Panc1 (cell line): ENCODE data around the gene HS3ST6.

ENCODE experiments used
- POLR2AphosphoS5 ChIP-seq: IDR thresholded peaks from 2 replicates; pipeline ENCODE4 v1.6.1; 2012; ENCODE audit warnings: mild to moderate bottlenecking, low read depth, low read length, moderate library complexity
- SIN3A ChIP-seq: IDR thresholded peaks from 2 replicates; pipeline ENCODE4 v1.6.1; 2012; ENCODE audit warnings: low read depth, mild to moderate bottlenecking, low read length, moderate library complexity, borderline replicate concordance; ENCODE audit not compliant: insufficient read depth
- TF ChIP-seq, protein P1 (sequence below), 2 experiments: IDR thresholded peaks; 2 replicates each; pipeline ENCODE4 v1.6.1; 2011 to 2012; ENCODE audit warnings: low read depth in 2 of 2, control low read depth in 1 of 2, low read length in 1 of 2, mild to moderate bottlenecking in 1 of 2, moderate library complexity in 1 of 2; ENCODE audit not compliant: insufficient read depth in 1 of 2
- TF ChIP-seq, protein P2 (sequence below): fragments of 450-650 bp; IDR thresholded peaks from 2 replicates; pipeline ENCODE4 v1.5.1; 2017; ENCODE audit warnings: mild to moderate bottlenecking

DNA sequence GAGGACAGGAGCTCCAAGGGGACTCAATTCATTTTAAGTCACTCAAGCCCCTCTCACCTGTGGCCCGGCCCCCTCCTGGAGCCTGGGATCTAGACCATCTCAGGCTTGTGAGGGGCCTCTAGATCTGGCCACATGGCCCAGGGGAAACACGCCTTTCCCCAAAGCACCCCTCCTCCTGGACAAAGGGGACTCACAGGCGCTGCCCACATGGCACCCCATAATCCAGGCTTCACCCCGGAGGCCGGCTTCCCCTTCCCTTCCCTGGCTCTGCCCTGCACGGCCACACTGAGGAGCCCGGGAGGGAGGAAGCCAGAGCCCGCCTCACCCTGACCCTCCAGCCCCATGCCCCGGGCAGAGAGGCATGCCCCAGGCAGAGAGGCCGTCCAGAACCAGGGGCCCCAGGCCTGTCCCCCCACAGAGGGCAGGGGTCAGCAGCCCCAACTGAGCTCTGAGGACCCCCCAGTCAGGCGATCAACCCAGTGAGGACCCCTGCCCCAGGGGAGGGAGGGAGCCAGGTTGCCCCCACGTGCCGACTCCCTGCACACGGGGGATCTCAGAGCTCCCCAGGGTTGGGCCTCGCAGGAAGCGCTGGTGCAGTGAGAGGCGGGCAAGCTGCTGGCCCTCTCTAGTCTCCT lies 10.9 kb downstream of the HS3ST6 start:
- no peak for TF ChIP-seq POLR2AphosphoS5
- TF ChIP-seq, protein P1, sequence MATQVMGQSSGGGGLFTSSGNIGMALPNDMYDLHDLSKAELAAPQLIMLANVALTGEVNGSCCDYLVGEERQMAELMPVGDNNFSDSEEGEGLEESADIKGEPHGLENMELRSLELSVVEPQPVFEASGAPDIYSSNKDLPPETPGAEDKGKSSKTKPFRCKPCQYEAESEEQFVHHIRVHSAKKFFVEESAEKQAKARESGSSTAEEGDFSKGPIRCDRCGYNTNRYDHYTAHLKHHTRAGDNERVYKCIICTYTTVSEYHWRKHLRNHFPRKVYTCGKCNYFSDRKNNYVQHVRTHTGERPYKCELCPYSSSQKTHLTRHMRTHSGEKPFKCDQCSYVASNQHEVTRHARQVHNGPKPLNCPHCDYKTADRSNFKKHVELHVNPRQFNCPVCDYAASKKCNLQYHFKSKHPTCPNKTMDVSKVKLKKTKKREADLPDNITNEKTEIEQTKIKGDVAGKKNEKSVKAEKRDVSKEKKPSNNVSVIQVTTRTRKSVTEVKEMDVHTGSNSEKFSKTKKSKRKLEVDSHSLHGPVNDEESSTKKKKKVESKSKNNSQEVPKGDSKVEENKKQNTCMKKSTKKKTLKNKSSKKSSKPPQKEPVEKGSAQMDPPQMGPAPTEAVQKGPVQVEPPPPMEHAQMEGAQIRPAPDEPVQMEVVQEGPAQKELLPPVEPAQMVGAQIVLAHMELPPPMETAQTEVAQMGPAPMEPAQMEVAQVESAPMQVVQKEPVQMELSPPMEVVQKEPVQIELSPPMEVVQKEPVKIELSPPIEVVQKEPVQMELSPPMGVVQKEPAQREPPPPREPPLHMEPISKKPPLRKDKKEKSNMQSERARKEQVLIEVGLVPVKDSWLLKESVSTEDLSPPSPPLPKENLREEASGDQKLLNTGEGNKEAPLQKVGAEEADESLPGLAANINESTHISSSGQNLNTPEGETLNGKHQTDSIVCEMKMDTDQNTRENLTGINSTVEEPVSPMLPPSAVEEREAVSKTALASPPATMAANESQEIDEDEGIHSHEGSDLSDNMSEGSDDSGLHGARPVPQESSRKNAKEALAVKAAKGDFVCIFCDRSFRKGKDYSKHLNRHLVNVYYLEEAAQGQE (IDR thresholded peaks at IDR 0.05; ENCODE audit: insufficient read depth in 1 of 2, low read depth in 2 of 2, low read length in 1 of 2), result no peak
- TF ChIP-seq, protein P2, sequence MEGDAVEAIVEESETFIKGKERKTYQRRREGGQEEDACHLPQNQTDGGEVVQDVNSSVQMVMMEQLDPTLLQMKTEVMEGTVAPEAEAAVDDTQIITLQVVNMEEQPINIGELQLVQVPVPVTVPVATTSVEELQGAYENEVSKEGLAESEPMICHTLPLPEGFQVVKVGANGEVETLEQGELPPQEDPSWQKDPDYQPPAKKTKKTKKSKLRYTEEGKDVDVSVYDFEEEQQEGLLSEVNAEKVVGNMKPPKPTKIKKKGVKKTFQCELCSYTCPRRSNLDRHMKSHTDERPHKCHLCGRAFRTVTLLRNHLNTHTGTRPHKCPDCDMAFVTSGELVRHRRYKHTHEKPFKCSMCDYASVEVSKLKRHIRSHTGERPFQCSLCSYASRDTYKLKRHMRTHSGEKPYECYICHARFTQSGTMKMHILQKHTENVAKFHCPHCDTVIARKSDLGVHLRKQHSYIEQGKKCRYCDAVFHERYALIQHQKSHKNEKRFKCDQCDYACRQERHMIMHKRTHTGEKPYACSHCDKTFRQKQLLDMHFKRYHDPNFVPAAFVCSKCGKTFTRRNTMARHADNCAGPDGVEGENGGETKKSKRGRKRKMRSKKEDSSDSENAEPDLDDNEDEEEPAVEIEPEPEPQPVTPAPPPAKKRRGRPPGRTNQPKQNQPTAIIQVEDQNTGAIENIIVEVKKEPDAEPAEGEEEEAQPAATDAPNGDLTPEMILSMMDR, result no peak
- TF ChIP-seq SIN3A, result no peak
